Esophagus squamous epithelium (tissue), 5 donors: ENCODE measurements around the gene MPDU1. TPM values are rescaled to one million over a fixed set of nuclear protein-coding genes. Genes with fewer than 3 reads are reported as not detected.

Experiments used
- DNase-seq: peaks from one replicate; lab custom pipeline; 2025; lab: John Stamatoyannopoulos, UW
- H3K27ac ChIP-seq, 4 donors: fragments of 200-600 bp; sonication (generic); one replicate each; pipeline ENCODE4 v1.5.1; 2016 to 2019; ENCODE audit warnings: mild to moderate bottlenecking in 1 of 4
- H3K27me3 ChIP-seq, 4 donors: fragments of 200-600 bp; sonication (generic); 1 replicate in 3 of 4; 2 replicates in 1 of 4; pipeline versions ENCODE4 v1.5.1 to v1.6.0; 2017 to 2021; ENCODE audit warnings: antibody characterized with exemption in 1 of 4
- H3K36me3 ChIP-seq, 3 donors: fragments of 200-600 bp; sonication (generic); one replicate each; pipeline ENCODE4 v1.5.1; 2016 to 2019
- H3K4me1 ChIP-seq, 3 donors: fragments of 200-600 bp; sonication (generic); one replicate each; pipeline ENCODE4 v1.5.1; 2017 to 2019
- H3K4me3 ChIP-seq, 4 donors: fragments of 200-600 bp; sonication (generic); 1 replicate in 3 of 4; 2 replicates in 1 of 4; pipeline ENCODE4 v1.5.1; 2016 to 2019; ENCODE audit warnings: mild to moderate bottlenecking in 2 of 4, moderate library complexity in 1 of 4
- H3K9me3 ChIP-seq, 3 donors: fragments of 200-600 bp; sonication (generic); one replicate each; pipeline ENCODE4 v1.5.1; 2016 to 2019
- CTCF ChIP-seq, 6 experiments: fragments of 450-650 bp in 4 of 6; fragments of 200-600 bp in 2 of 6; sonication (generic) in 2 of 6; IDR thresholded peaks; one replicate each; pipeline ENCODE4 v1.5.1; 2016 to 2019; ENCODE audit warnings: antibody characterized with exemption in 6 of 6, mild to moderate bottlenecking in 4 of 6, moderate library complexity in 4 of 6
- POLR2A ChIP-seq, 4 donors: fragments of 450-650 bp; IDR thresholded peaks; one replicate each; pipeline ENCODE4 v1.6.1; 2017; ENCODE audit warnings: antibody characterized with exemption in 4 of 4, mild to moderate bottlenecking in 4 of 4, moderate library complexity in 3 of 4
- WGBS, 2 donors: methylation state at CpG; one replicate each; pipeline ENCODE4 v1.1.5; 2018; 5-methylcytosine and 5-hydroxymethylcytosine counted together
- intact Hi-C: fragments of 100-400 bp; cut with DNase I; formaldehyde crosslinking; loops from one replicate; pipeline ENCODE4 v1.15.0; 2022
- total RNA-seq, 4 donors: library from RNA; depleted of rRNA; stranded (reverse); fragments of >200 nt; gene quantifications; one replicate each; pipeline ENCODE4 v1.1.0, GENCODE V29; 2016
- donor health status: DM: yes; HTN: yes; CAD: no.

Gene MPDU1
- total RNA-seq, 4 donors from 2014 or later, result 69.3 to 123 (median 100) TPM

DNA sequence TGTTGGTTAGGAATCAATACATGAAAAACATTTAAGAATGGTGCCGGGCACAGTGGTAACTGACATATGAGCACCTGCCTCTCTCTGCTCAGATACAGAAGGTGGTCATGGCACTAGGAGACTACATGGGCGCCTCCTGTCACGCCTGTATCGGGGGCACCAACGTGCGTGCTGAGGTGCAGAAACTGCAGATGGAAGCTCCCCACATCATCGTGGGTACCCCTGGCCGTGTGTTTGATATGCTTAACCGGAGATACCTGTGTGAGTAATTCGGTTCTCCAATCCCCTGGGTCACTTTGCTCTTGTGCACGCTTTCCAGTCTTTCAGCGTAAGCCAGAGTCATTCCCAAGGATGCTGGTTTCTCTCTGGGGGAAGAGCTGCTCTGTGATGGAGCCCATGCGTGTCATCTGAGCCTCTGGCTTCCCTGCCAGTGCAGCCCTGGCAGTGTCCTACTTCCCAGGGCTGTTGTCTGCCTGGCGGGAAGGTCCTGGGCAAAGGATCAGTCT is 7.2 kb upstream of the MPDU1 start:
- Histone ChIP-seq H3K27ac (peak overlapping the region in 3 of 4 donors; percentile 31 to 100 (median 97)), H3K9me3 (no peaks in the 10 kb centered on the region), H3K4me3 (no peak overlapping the region), H3K36me3 (peaks cover 40 to 55% (median 44%) of the 10 kb centered on the region in 3 donors), H3K4me1 (peaks cover 55 to 85% (median 68%) of the 10 kb centered on the region in 3 donors), H3K27me3 (no peaks in the 10 kb centered on the region)
- intact Hi-C loops, result no loop called here
- DNase-seq, result no peak
- TF ChIP-seq CTCF (IDR thresholded peaks at IDR 0.05), result no peak
- TF ChIP-seq POLR2A (IDR thresholded peaks at IDR 0.05), result no peak
- 63 to 75% methylated on average over 11 to 12 of the region's 14 CpGs for WGBS, 2 donors

DNA sequence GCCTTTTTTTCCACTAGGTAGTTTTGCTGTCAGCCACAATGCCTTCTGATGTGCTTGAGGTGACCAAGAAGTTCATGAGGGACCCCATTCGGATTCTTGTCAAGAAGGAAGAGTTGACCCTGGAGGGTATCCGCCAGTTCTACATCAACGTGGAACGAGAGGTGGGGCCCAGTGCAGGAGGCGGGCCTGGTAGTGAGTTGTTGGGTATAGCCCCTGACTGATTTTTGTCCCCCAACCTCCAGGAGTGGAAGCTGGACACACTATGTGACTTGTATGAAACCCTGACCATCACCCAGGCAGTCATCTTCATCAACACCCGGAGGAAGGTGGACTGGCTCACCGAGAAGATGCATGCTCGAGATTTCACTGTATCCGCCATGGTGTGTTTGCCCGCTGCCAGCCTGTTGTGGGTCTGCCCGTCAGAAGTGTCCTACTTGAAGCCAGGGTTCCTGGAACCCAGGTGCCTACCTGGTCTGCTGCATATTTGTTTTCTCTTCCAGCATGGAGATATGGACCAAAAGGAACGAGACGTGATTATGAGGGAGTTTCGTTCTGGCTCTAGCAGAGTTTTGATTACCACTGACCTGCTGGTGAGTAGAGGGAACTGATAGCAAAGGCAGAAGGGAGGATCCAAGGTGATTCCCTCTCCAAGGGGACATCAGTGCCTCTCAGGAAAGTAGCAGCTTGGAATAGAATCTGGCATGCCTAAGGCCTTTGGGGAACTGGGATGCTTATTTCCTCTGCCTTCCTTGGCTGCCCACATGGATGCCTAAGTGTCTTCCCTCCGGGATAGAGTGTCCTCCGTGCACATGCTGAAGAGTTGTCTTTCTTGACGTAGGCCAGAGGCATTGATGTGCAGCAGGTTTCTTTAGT is 6.1 kb upstream of the MPDU1 start:
- H3K9me3 ChIP-seq, result no peaks in the 10 kb centered on the region
- H3K4me3 ChIP-seq, result no peak overlapping the region
- TF ChIP-seq POLR2A (IDR thresholded peaks at IDR 0.05) (no peak), CTCF (IDR thresholded peaks at IDR 0.05) (peak in 1 of 6 experiments; percentile 9)
- H3K27me3 ChIP-seq, result no peaks in the 10 kb centered on the region
- intact Hi-C loops, result no loop called here
- peak overlapping the region; percentile 94 to 100 (median 97) for H3K27ac ChIP-seq
- no peak for DNase-seq
- peaks cover 40 to 61% (median 44%) of the 10 kb centered on the region in 3 donors for H3K36me3 ChIP-seq
- WGBS, 2 donors, result 67 to 69% methylated on average over 14 to 17 of the region's 17 CpGs
- H3K4me1 ChIP-seq, result peaks cover 58 to 89% (median 72%) of the 10 kb centered on the region in 3 donors

DNA sequence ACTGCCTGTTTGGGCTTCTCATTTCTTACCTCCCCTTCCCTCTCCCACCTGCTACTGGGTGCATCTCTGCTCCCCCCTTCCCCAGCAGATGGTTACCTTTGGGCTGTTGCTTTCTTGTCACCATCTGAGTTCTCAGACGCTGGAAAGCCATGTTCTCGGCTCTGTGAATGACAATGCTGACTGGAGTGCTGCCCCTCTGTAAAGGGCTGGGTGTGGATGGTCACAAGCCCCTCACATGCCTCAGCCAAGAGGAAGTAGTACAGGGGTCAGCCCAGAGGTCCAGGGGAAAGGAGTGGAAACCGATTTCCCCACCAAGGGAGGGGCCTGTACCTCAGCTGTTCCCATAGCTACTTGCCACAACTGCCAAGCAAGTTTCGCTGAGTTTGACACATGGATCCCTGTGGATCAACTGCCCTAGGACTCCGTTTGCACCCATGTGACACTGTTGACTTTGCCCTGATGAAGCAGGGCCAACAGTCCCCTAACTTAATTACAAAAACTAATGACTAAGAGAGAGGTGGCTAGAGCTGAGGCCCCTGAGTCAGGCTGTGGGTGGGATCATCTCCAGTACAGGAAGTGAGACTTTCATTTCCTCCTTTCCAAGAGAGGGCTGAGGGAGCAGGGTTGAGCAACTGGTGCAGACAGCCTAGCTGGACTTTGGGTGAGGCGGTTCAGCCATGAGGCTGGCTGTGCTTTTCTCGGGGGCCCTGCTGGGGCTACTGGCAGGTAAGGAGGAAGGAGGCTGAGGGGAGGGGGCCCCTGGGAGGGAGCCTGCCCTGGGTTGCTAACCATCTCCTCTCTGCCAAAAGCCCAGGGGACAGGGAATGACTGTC is 4.4 kb upstream of the MPDU1 start, which contains the start of gene CD68:
Gene CD68, plus strand, starts transcription at position 638 of the 833 bp plus-strand sequence. Its CDS starts 40 bp downstream, at position 678.
- 4 to 10% methylated on average over 5 to 7 of the region's 7 CpGs for WGBS, 2 donors
- no peaks in the 10 kb centered on the region for H3K27me3 ChIP-seq
- TF ChIP-seq POLR2A (IDR thresholded peaks at IDR 0.05), result peak in 2 of 4 donors; percentile 80 to 81
- TF ChIP-seq CTCF (IDR thresholded peaks at IDR 0.05), result no peak
- DNase-seq, result peak; percentile 49
- peak within 1 kb of the TSS; percentile 94 to 97 (median 96) for H3K27ac ChIP-seq
- intact Hi-C loops, result no loop called here
- peaks cover 39 to 59% (median 44%) of the 10 kb centered on the region in 3 donors for H3K36me3 ChIP-seq
- H3K4me1 ChIP-seq, result peaks cover 62 to 95% (median 78%) of the 10 kb centered on the region in 3 donors
- peak within 1 kb of the TSS in 3 of 4 donors; percentile 21 to 80 (median 57) for H3K4me3 ChIP-seq
- H3K9me3 ChIP-seq, result no peaks in the 10 kb centered on the region

DNA sequence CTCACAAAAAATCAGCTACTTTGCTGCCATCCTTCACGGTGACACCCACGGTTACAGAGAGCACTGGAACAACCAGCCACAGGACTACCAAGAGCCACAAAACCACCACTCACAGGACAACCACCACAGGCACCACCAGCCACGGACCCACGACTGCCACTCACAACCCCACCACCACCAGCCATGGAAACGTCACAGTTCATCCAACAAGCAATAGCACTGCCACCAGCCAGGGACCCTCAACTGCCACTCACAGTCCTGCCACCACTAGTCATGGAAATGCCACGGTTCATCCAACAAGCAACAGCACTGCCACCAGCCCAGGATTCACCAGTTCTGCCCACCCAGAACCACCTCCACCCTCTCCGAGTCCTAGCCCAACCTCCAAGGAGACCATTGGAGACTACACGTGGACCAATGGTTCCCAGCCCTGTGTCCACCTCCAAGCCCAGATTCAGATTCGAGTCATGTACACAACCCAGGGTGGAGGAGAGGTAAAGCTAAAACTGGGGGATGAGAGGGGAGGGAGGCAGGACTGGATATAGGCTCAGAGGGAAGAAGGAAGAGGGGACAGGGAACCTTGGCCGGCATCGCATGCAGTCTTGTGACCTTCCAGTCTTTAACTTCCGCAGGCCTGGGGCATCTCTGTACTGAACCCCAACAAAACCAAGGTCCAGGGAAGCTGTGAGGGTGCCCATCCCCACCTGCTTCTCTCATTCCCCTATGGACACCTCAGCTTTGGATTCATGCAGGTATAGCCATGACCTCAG is 3.6 kb upstream of the MPDU1 start:
- TF ChIP-seq CTCF (IDR thresholded peaks at IDR 0.05) (no peak), POLR2A (IDR thresholded peaks at IDR 0.05) (no peak)
- intact Hi-C loops, result no loop called here
- H3K4me1 ChIP-seq, result peaks cover 65 to 95% (median 78%) of the 10 kb centered on the region in 3 donors
- 58 to 80% methylated on average over 2 to 11 of the region's 12 CpGs for WGBS, 2 donors
- H3K27ac ChIP-seq, result peak overlapping the region; percentile 94 to 97 (median 96)
- H3K27me3 ChIP-seq, result no peaks in the 10 kb centered on the region
- peak overlapping the region in 3 of 4 donors; percentile 21 to 80 (median 57) for H3K4me3 ChIP-seq
- H3K36me3 ChIP-seq, result peaks cover 31 to 50% (median 37%) of the 10 kb centered on the region in 3 donors
- H3K9me3 ChIP-seq, result no peaks in the 10 kb centered on the region
- DNase-seq, result no peak
